Suppressor macrophage treated with lipopolysaccharide for 4 hours (primary cell): ENCODE data around the gene CTU2.

ENCODE experiments used
- DNase-seq: peaks from one replicate; pipeline ENCODE4 v3.0.0-alpha.2; 2020

The CTU2 gene

DNA sequence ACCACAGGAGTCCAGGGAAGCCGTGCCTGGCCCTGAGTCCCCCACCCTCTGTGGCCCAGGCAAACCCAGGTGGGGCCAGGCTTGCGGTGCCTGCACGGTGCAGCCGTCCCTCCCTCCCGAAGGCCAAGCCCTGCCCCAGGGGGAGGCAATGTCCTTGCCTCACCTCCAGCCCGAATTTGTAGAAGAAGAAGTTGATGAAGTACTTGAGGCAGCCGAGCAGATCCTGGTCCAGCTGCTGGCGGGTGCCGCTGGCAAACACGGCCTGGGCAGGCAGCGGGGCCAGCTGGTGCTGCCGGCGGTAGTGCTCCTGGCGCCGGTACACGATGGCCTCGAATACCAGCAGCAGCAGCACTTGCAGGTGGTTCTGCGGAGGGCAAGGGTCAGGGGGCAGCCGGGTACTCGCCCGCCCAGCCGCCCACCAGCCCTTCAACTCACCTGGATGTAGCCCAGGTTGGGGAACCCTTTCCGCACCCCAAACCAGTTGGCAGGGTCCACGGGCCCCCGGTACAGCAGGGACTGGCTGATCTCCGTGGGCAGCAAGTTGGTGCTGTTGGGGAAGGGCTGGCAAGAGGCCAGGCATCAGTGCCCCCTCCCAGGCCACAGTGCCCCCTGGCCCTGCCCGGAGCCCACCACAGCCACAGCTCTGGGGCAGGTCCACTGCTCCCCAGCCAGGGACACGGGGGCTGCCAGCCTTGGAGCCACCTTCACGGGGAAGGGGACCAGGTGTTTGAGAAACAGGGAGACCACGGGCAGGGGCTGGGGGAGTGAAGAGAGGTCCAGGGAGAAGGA lies 26.1 kb downstream of the CTU2 start:
- DNase-seq: no peak

DNA sequence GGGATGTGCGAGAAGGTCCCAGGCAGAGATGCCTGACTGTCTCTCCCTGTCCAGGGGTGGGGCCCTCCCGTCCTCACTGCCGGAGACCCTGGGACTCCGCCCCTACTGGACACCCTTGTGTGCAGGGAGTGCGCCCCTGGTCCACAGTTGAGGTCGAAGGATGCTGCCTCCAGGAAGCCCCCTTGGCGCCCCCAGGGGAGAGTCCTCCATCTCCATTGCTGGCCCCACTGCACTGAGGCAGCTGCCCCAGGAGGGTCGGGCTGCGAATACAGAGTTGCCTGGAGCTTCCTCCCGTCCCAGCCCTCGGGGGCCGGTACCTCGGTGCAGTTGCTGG lies 26.6 kb downstream of the CTU2 start:
- no peak for DNase-seq

DNA sequence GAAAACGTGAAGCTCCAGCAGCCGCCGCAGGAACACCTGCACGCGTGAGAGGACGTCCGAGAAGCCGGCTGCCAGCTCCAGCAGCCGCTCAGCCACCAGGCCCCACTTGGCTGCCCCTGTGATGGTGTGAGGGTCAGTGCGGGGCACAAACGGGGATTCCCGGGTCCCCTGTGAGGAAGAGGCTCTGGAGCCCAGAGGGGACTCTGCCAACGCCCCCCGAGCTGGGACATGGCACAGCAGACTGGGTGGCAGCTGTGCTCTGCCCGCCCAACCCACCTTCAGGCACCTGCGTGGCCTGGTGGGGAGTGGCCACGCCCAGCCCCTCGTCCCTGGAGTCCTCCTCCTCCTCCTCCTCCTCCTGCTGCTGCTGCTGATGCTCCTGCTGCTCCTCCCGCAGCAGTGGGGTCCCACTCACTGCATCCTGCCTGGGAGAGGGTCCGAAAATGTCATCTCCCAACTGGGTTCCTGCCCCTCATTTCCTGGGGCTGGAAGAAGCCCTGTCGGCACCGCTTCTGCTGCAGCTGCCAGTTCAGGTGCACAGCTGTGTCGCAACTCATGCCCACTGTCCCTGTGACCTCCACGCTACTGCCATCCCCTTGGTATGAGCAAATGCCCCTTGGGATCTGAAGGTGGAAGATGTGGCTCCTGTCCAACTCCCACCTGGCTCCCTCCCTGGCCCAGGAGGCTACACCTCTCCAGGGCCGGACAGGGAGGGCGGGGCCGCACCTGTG lies 27.5 kb downstream of the CTU2 start:
- no peak for DNase-seq

DNA sequence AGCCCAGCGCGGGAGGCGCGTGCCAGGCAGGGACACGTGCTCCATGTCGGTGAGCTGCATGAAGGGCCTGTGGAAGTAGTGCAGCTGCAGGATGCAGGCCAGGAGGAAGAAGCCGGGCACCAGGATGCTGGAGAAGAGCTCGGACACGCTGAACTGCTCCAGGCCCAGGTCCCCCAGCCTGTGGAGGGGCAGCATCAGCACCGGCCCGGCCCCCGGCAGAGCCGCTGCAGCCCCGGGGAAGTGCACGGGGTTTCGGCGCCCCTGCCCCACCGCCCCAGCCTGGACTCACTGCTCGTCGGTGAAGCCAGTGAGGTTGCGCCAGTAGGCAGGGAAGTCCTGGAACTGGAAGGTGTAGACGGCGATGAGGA lies 28.0 kb downstream of the CTU2 start:
- no peak for DNase-seq

DNA sequence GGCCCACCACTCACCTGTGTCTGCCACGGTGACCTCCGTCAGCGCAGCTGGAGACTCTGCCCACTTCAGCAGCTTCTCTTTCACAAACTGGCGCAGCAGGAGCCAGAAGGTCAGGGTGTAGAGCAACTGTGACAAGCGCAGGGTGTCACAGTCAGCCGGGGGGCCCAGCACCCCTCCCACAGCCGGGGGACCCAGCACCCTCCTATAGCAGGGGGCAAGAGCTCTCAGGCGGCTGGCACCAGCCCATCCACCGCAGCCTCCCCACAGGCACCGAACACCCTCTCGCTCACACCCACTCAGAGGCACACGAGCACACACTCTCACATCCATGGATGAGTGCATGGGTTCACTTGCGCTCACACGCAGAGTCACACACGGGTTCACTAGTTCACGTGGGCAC lies 28.8 kb downstream of the CTU2 start:
- no peak for DNase-seq

DNA sequence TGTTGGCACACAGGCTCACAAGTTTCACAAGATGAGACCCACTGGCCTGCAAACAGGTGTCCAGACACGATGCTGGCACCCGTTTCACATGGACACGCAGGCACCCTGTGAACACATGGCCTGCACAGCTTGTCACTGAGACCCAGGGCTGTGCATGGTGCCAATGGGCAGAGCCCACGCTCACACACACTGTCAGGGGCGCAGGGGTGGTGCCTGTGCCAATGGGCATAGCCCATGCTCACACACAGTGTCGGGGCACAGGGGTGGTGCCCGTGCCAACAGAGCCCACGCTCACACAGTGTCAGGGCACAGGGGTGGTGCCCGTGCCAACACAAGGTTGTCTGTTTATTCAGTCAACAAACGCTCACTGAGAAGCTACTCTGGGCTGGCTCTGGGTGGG lies 29.3 kb downstream of the CTU2 start:
- DNase-seq: no peak

DNA sequence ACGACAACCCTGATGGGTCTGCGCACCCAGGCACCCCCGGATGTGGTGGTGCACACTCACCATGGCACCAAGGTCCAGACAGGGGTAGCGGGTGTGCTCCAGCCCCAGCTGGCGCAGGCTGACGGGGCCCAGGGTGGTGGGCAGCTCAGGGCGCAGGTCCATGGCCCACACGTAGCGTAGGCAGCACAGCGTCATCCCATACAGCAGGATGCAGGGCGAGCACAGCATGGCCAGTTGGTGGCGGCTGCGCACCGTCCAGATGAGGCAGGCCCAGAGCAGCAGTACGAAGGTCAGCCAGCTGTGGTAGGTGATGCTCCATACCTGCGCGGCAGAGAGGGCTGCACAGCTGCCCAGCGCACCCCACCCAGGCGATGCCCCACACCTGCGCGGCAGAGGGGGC lies 29.8 kb downstream of the CTU2 start:
- DNase-seq: no peak

DNA sequence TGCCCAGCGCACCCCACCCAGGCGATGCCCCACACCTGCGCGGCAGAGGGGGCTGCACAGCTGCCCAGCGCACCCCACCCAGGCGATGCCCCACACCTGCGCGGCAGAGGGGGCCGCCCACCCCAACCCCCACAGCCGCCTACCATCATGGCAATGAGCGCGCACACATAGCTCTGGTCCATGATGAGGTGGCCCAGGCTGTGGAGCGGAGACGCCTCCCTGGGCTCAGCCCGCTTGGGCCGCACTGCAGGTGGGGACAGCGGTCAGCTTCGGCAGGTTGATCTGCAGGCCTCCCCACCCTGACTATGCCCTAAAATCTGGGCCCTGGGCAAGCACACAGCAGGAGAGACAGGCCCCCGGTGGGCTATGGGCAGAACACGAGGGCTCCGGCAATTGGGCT lies 30.2 kb downstream of the CTU2 start:
- no peak for DNase-seq

DNA sequence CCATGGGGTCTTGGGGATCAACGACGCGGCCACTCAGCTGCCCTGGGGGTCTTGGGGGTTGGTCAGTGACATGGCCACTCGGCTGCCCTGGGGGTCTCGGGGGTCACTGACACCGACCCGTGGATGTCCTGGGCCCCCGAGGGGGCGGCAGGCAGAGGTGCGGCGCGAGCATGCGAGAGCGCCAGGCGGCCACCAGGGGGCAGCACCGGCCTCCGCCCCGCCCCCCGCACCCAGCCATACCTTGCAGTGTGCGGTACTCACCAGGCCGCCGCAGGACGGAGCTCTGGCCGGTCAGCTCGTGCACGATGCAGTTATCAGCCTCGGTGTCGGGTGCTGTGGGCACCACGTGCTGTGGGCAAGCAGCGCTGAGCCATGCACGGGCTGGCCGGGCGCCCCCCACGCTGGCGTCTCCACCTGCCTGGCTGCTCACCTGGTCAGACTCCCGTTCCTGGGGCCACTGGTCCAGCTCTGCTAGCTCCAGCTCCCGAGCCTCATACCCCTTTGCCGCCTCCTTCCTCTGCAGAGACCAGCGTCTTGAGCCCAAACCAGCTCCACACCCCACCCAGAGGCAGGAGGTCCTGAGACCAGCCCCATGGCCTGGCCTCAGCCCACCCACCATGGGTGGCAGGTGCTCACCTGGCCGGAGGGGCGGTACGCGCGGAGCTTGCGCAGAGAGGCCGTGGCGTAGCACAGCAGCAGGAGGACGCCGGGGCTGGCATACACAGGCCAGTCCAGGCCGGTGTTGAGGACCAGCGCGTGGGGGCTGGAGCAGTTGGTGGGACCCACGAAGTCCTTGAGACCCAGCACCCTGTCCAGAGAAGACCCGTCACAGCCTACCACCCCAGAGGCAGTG lies 31.2 kb downstream of the CTU2 start:
- DNase-seq: peak; percentile 80

DNA sequence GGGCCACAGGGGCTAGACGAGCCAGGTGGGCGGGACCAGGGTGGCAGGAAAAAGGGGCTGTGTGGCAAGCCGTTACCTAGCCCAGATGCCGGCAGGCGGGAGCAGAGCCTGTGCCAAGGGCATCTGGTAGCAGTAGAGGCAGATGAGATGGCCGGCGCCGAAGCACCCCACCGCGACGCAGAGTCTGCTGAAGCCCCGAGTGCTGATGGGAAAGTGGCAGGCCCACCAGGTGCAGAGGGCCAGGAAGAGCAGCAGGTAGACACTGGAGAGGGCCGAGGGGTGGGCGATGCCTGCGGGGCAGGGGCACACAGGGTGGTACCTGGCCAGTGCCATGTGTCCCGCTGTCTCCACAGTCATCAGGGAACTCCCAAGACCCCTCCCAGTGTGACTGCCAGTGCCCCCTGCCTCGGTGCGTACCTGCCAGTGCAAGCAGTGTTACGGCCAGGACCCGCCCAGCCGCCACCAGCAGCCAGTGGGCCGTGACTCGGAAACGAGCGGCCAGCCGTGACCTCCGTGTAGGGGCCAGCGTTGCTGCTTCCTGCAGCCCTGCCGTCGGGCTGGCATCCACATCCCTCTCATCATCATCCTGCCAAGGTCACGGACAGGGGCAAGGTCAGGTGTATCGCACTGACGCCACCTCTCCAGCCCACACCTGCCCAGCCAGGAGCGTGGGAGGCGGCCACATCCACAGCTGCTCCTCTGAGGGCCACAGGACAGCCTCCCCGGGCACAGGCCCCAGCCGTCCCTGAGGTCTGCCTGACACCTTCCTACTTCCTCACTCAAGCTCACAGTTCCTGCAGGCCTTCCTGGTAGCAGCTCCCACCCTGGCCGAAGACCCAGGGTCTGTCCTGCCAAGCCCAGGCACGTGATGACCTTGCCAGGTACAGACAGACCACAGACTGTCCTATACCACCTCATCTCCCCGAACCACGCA lies 32.1 kb downstream of the CTU2 start:
- no peak for DNase-seq

DNA sequence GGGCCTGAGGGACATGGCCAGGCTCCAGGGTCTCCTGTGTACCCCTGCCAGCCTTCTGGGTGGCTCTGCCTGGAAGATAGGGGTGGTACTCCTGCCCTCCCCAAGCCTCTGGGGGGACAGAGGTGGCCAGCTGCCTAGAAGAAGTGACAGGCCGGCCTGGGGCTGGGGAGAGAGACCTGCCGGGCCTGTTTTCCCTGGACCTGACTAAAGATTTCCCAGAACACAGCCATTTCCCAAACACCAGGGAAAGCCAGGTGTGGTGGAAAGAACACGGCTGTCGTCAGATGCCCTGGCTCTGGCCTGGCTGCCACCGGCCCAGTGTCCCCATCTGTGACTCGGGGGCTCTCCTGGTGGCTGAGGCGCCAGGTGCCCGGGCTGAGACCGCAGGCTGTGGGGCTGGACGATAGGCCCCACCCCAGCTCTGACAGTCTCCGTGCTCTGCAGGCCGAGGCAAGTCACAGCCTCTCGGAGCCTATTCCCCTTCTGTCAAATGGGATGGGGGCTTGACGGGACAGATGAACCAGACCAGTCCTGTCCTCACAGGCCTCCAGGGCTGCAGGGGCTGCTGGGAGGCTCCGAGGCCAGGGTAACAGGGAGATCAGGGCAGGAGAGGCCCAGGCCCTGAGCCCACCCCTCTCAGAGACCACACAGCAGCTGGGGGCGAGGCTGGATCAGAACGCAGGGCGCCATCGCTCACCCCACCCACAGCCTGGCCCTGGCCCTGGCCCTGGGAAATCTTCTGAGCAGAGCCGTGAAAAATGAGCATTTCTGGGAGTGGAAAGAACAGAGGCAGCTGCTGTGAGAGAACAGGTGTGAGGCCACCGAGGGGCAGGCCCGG lies 33.1 kb downstream of the CTU2 start:
- no peak for DNase-seq

DNA sequence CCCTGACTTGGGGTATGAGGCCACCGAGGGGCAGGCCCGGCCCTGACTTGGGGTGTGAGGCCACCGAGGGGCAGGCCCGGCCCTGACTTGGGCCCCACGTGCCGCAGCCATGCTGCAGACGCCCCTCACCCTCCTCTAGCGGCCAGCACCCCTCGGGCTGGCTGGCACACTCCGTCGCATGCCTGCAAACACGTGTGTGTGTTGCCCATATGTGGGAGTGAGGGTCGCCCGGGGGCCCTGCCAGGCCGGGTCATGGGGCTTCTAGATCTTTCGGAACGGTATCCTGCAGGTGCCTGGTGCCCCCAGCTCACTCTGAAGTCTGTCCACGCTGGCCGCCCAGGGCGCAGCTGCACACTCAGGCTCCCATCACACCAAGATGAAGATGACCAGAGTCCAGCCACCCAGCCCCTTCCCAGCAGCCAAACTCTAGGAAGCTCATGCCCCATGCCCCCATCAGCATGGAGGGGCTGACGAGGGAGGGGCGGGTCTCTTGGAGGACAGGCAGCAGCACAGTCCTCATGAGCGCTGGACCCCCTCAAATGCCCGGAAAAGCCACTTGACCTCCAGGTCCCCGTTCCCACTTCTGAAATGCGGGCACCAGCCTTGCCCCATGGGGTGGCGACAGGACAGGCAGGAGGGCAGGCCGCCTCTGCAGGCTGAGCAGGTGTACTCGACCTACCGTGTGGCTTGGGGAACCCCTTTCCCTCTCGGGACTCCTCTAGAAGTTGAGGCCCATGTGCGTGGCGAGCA lies 33.8 kb downstream of the CTU2 start:
- DNase-seq: no peak

DNA sequence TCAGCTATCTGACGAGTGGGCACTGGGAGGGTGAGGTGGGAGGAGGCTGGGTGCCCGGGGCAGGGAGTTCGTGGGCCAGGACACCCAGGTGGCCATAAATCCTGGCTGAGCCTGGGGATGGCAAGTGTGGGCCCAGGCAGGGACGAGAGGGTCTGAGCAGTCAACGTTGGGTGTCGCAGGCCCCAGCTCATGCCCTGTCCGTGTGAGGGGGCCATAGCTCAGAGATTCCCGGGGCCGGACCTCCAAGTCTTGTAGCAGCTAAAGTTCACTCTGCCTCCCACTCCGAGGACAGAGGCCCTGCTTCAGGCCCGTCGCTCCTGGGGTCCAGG lies 34.4 kb downstream of the CTU2 start:
- no peak for DNase-seq

DNA sequence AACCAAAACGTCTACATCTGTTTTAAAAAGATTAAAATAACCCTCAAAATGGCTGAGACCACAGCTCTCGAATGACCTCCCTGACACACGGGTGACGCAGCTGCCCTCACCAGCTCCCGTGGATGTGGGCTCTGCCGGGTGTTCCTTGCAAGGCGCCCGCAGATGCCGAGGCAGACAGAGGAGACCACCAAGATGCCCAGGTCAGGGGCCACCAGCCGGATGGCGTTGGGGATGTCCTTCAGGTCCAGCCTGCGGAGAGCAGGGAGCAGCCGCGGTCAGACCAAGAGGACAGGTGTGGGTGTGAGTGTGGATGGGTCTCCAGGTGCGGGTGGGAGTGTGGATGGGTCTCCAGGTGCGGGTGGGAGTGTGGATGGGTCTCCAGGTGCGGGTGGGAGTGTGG lies 35.1 kb downstream of the CTU2 start:
- no peak for DNase-seq

DNA sequence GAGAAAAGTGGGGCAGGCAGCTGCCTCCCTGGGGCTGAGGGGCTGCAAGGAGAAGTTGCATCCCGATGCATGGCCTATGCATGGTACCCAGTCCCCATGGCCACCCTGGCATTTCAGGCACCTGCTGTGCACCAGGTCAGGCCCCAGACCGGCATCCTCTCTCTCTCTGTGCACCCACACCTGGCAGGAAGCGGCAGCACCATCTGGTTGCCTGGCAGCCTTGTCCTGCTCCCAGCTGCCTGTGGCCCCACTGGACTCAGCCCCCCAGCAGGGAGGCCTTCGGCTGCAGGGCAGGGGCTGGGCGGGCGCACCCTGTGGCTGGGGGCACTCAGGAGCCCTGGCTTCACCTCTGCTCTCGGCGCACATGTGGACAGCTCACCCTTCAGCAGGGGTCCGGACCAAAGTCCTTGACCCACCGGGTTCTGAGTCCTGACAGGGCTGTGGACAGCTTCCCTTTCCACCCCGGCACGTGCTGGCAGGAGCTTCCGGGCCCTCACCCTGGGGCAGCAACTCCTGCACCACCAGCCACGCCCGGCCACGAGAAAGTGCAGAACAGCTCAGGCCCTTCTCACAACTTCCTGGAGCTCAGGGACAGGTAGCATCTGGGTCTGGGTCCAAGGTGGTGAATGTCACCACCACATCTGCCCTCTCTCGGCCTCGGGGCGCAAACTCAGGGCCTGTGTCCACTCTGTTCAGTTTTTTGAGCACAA lies 36.7 kb downstream of the CTU2 start:
- DNase-seq: no peak

DNA sequence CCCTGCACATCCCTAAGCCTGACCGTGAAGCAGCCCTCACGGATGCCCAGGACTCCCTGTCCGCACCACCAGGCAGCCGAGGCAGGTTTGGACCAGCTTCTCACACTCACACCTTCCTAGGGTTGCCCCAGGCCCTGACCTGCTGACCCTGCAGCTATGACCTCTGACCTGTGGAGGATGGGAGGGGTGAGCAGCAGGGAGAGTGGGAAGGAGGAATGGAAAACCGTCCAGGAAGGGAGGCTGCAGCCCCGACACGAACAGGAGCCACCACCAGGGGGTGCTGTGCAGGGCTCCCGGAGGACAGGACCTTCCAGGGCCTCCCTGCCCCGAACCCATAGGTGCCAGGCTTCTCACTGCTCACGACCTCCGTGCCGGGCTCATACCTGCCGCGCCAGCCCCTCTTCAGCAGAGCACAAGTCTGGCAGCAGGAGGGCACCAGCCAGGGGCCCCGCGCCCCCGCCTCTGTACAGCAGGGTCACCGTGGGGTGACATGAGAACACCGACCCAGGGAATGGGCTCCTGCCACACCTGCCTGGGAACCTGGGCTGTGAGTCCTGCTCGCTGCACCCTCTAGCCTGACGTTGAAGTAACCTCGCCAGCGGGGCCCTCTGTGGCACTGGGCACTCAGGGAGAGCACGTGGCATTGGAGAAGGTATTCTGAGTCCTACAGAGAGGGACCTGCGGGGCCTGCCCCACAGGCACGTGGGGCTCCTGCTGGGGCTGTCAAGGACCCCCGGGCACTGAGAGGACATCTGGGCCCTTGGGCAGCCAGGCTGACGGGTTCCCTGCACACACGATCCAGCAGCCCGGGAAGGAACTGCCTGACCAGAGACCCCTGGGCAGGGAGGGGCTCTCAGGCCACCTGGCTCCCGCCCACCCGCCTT lies 37.6 kb downstream of the CTU2 start:
- peak; percentile 75 for DNase-seq

DNA sequence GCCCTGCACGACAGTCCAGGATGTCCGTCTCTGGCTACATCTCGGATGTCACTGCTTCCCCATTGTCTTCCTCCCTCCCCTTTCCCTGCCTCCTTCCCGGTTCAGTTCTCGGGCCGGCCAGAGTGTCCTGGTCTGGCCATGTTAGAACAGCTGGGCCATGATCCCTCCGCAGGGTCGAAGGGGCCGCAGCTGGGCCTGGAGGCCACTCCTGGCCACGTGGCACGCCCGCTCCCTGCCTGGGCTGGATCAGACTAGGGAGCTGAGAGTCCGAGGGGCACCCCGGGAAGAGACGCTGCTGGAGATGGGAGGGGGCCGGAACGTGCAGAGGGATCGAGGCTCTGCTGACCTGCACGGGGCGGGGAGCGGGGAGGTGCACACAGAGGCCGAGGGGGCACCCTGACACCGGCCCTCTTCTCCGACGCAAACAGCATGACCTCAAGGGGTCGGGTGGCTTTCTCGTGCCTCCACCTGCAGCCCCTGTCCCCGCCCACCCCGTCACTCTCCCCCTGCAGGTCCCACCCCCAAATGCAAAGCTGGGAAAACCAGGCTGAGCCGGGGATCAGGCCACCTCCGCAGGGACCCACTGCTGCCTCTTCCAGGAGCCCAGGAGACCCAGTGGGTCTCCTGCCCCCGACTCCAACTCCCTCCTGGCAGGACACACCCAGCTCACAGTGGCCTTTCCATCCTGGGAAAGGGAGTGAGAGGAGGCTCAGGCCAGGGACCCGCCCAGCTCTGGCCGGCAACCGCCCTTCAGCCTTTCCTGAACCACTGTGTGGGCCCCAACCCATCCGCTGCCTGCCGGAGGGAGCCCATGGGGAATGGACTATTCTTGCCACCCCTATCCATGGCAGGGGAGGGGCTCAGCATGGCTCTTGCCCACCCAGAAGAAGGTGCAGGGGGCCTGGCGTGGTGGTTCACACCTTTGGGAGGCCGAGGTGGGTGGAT lies 38.5 kb downstream of the CTU2 start:
- DNase-seq: no peak

DNA sequence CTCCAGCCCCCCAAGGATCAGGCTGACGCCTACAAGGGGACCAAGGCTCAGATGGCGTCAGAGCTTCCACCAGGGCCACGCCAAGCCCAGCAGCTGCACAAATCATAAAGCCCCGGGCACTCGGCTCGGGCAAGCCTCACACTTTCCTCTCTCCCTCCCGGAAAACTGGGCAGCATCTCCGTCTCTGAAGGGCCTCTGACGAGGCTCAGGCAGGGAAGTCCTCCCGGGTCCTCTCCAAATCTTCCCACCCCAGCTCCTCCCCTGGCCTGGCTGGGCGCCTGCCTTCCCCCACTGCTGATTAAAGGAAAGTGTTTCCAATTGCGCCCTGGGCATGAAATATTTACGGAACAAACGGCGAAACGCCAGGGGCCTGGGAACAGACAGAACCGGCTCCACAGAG lies 40.2 kb downstream of the CTU2 start:
- no peak for DNase-seq
